Effector CD4-positive, alpha-beta T cell (primary cell): Measurements from ENCODE around the gene ARHGAP29.

ENCODE experiments used
- DNase-seq: peaks from one replicate; pipeline ENCODE4 v3.0.0-alpha.2; 2020

The ARHGAP29 gene

DNA sequence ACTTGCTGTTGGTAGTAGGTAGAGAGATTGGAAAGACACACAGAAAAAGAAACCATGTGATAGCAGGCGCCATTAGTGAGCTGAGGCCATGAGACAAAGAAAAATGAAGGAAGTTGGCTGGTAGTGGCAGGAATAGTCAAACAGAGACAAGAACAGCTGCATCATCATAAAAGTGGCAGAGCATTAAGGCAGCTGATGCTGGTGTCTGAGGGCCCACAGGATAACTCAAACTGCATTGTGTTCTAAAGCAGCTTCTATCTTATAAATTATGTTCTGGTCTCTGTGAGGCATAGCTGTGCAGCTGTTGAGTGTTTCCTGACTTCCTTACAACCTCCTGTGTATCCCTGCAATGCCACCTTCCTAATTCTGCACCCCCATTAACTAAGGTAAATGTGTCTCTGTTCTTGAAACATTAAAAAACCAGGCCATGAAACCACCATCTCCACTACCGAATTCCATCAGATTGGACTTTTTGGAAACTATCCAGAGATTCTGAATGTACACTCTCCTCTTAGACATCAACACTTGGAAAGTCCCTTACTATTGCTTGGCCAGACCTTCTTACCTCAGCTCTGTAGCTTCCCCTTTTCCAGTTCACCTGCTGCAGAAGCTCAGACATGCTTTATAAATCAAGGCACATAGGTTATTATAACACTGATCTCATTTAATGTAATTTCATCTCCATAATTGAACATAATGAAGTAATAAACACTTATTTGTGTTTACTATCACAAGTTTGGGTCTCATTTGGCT, 23.4 kb upstream of the ARHGAP29 start:
- DNase-seq: no peak

GRCh38 chr1:94259635-94260289, 22.4 kb upstream of the ARHGAP29 start:
- DNase-seq: no peak

DNA sequence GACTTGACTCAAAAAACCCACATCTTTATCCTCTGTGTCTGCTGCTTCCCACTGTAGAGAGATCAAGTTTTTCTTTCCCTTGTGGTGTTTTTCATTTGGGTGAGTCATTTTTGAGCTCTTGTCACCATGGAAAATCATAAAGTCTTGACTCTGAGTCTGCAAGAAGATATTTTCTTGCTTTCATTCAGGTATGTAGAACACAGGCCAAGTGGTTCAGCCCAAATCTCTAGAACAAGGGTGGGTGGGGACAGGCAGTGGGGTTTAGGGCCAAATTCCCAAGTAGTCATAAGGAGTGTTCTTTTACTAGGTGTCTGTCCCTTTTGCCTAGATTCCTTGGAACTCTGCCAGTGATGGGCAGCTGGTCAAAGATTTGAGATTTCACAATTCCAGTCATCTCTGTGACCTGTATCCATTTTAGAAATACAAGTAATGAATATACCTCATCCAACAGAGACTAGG, 21.5 kb upstream of the ARHGAP29 start:
- DNase-seq: no peak

GRCh38 chr1:94257444-94257843, 20.1 kb upstream of the ARHGAP29 start:
- no peak for DNase-seq

GRCh38 chr1:94255476-94255875, 18.1 kb upstream of the ARHGAP29 start:
- no peak for DNase-seq

- DNase-seq: no peak
These were observed 16.9 kb upstream of the ARHGAP29 start for GRCh38 chr1:94254073-94254810.

DNA sequence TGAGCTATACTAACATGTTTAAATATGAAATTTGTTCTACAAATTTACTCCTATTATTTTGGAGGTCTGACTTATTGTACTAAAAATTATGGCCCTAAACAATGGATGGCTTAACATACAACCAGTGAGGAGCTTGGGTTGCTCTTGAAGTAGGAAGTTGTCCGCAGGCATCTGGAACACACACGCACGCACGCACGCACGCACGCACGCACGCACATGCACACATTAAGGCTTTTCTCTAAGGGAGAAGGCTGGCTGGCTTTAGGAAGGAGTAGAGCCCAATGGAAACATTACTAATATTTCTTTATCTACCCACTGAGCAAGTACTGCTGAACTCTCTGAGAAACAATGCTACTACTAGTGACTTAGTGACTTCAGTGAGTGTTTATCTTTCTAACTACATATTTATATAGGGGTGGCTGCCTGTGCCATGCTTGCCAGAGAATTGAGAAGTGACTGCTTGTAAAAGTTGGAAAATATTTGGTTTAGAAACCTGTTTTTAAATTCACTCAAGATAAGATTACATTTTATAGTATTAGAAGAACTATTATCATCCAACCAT, 16.2 kb upstream of the ARHGAP29 start:
- DNase-seq: no peak

GRCh38 chr1:94250341-94250740, 13.0 kb upstream of the ARHGAP29 start:
- no peak for DNase-seq

- DNase-seq: no peak
These were observed 11.7 kb upstream of the ARHGAP29 start for GRCh38 chr1:94248956-94249688.

GRCh38 chr1:94247138-94248094, 10.0 kb upstream of the ARHGAP29 start:
- DNase-seq: no peak

GRCh38 chr1:94246692-94247137, 9.3 kb upstream of the ARHGAP29 start:
- no peak for DNase-seq

DNA sequence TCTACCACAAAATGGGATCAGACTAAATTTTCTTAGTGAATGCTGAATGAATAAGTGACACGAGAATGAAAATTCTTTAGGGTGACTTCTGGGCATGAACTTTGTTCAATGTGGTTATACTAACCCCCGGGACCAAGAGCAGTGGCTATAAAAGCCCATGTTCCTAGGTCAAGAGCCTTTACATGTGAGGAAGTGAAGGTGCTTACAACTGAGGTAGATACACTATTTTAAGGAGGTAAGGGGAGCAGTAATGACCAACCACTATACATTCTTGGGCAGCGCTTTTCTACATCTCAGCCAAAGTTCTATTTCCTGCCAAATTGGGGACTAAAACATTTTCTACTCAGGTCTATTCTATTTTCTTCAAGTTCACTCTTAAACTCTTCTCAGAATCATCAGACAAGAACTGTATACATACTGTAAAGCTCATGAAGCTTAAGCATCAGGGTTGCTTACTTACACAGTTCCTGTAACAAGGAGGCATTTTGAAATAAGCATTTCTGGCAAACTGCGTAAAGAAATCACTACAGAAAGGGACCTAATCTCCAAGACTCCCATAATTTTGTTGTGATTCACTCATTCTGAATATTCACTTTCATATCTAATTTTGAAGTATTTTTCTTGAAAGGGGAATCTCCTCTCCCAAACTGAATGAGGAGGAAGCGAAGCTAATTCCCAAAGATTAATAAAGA, 8.5 kb upstream of the ARHGAP29 start:
- DNase-seq: no peak

GRCh38 chr1:94244816-94245215, 7.4 kb upstream of the ARHGAP29 start:
- no peak for DNase-seq

DNA sequence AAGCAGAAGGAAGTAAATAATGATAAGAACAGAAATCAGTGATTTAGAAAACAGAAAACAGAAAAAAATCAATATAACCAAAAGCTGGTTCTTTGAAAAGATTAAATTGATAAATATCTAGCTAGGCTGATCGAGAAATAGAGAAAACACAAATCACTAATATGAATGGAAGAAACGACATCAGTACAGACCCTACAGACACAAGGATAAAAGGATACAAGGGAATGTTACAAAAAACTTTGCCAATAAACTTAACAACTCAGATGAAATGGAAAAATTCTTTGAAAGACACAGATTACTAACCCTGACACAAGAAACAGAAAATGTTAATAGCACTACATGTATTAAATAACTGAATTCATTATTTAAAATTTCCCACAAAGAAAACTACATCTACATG, 6.3 kb upstream of the ARHGAP29 start:
- DNase-seq: no peak

DNA sequence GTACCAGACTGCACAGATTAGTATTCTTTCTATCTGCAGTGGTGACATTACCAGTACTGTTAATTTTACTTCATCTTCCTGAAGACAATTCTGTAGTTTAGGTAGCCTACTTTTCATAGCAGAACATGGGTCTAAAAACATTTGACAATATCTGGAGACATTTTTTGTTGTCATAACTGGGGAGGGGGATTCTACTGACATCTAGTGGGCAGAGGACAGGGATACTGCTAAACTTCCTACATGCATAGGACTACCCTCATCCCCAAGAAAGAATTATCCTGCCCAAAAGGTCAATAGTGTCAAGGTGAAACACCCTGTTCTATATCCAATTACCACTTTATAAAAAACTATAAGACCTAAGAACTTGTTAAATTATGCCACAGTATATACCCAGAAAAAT, 3.4 kb upstream of the ARHGAP29 start:
- DNase-seq: no peak

- DNase-seq: no peak
These were observed 2.4 kb upstream of the ARHGAP29 start for GRCh38 chr1:94239796-94240195.

DNA sequence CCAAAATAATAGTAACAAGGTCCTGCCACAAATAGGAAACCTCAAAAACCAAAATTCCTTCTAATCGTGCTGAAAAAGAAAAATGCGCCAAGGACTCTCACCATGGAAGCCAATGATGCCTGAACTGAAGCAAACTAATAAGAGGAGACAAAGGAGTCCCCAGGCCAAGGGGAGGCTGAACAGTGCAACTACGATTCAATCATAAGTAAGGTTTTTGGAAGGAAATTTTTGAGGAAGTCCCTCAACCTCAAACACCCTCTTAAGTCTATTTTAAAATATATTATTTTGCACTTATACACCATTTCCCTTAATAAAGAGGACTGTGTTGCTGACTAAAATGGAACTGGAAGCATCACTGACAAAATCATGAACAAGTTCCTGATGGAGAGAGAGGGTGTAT, 1.7 kb upstream of the ARHGAP29 start:
- DNase-seq: no peak

DNA sequence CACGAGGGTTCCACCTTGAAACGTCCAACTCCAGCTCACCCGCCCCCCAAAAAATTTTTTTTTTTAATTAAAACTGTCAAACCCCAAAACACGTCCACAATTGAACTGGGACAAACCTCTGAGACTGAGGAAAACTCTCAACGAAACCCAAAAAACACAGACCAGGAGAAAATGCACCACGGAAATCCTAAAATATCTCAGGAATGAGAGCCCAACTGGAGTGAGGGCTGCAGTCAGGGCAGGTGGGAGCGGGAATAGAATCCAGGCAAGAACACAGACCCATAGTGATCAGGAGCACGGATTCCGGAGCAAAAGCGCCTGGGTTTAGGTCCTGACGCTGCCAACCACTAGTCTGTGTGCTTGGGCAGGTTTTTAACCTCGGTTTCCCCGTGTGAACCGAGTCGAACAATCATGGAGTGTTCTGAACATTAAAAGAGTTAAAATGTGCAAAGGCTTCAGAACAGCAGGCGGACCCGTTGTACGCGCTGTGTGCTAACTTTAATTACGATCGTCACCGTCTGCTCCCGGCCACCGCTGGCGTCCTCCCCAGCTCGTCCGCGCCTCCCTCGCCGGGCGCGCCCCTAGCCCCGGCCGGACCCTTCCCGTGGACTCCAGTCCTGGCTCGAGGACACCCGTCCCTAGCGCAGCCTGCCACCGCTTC, 624 bp downstream of the ARHGAP29 start:
- no peak for DNase-seq

DNA sequence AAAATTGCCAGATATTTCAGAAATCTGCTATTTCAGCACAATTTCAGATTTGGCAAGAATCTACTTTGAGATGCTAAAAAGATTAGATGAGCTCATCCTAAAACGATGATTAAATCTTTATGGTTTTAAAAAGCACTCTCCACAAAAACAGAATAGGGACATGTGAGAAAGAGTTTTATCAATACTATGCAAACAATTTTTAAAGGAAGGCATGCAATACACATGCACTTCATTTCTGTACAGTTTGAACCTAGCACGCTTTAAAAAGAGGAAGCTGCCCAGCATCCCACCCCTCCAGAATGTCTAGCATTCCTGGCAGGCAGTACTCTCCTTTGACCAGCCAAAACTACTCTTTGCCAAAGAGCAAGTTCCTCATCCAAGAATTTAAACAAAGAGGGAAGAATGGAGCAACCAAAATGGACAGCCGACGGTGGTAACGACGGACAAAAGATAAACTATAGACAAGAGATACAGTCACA, 1.3 kb downstream of the ARHGAP29 start:
- no peak for DNase-seq
